HepG2 (cell line): ENCODE data around the gene PCGF6. TPM values are rescaled to one million over a fixed set of nuclear protein-coding genes. Genes with fewer than 3 reads are reported as not detected.

Experiments used
- ATAC-seq: fragments of 200-7000 bp; cut with Tn5 transposase; 3 replicates; pipeline ENCODE4 v1.9.1; 2020; ENCODE audit warnings: mild to moderate bottlenecking, moderate library complexity
- BruUV-seq: library from RNA; stranded (reverse); fragments of 400-500 nt; replicated peaks from 2 replicates; lab custom pipeline; 2021; lab: Mats Ljungman, UMichigan
- CTCF ChIA-PET: fragments of 300-600 bp; formaldehyde crosslinking; extraction: SDS; loops from one replicate; lab custom pipeline; 2021; ENCODE audit warnings: low total read pairs, inconsistent platforms, low intra/inter-chr PET ratio; lab: Yijun Ruan, JAX
- POLR2A ChIA-PET: fragments of 350-600 bp; sonication (Branson Sonifier 250); formaldehyde crosslinking; loops from one replicate; lab custom pipeline; 2020; ENCODE audit warnings: antibody characterized with exemption, inconsistent platforms; lab: Yijun Ruan, JAX
- DNase-seq: peaks from one replicate; pipeline ENCODE4 v3.0.0-alpha.2; 2015; ENCODE audit warnings: low spot score
- FAIRE-seq: peaks from 3 replicates; lab custom pipeline; 2011; peaks lifted over from hg19 to GRCh38; lab: Jason Lieb, UNC
- H2AFZ ChIP-seq: one replicate; pipeline ENCODE4 v1.6.1; 2011; ENCODE audit warnings: low read length, inconsistent platforms
- H3K27ac ChIP-seq: fragments of 300-600 bp; 3 replicates; pipeline ENCODE4 v1.8.0; 2011; ENCODE audit warnings: mixed run types, mild to moderate bottlenecking, mixed read lengths, low read length, inconsistent platforms; ENCODE audit not compliant: insufficient read depth; ENCODE audit errors: extremely low read length
- H3K27me3 ChIP-seq, 2 experiments: fragments of 200-600 bp in 1 of 2; 2 replicates in 1 of 2; 3 replicates in 1 of 2; pipeline versions ENCODE4 v1.6.0 to v1.8.0; 2011; ENCODE audit warnings: low read length in 2 of 2, mild to moderate bottlenecking in 2 of 2, moderate library complexity in 2 of 2, inconsistent platforms in 1 of 2; ENCODE audit not compliant: insufficient read depth in 2 of 2, control insufficient read depth in 1 of 2
- H3K36me3 ChIP-seq, 2 experiments: fragments of 200-600 bp in 1 of 2; replicated peaks in 1 of 2; 2 replicates in 1 of 2; 3 replicates in 1 of 2; pipeline versions ENCODE4 v1.5.1 to v1.8.0; 2011; ENCODE audit warnings: low read length in 2 of 2, inconsistent platforms in 1 of 2; ENCODE audit not compliant: insufficient read depth in 2 of 2, control insufficient read depth in 1 of 2
- H3K4me1 ChIP-seq: 2 replicates; pipeline ENCODE4 v1.5.1; 2012; ENCODE audit warnings: low read length, inconsistent platforms; ENCODE audit not compliant: insufficient read depth
- H3K4me2 ChIP-seq: 2 replicates; pipeline ENCODE4 v1.6.0; 2011; ENCODE audit warnings: low read depth, low read length, inconsistent platforms
- H3K4me3 ChIP-seq, 3 experiments: fragments of 200-600 bp in 1 of 3; sonication (generic), shearing (Covaris generic) in 1 of 3; replicated peaks in 1 of 3; 2 replicates each; pipeline ENCODE4 v1.5.1; 2011 to 2016; ENCODE audit warnings: low read length in 3 of 3, inconsistent platforms in 2 of 3, low read depth in 2 of 3, mild to moderate bottlenecking in 2 of 3, control low read depth in 1 of 3, mixed read lengths in 1 of 3; ENCODE audit not compliant: insufficient read depth in 1 of 3
- H3K79me2 ChIP-seq: one replicate; pipeline ENCODE4 v1.6.1; 2011; ENCODE audit warnings: low read length, inconsistent platforms; ENCODE audit not compliant: insufficient read depth
- H3K9ac ChIP-seq: 2 replicates; pipeline ENCODE4 v1.6.0; 2011; ENCODE audit warnings: mild to moderate bottlenecking, low read depth, low read length, inconsistent platforms; ENCODE audit not compliant: insufficient read depth
- H3K9me3 ChIP-seq: 2 replicates; pipeline ENCODE4 v1.5.1; 2012; ENCODE audit warnings: mild to moderate bottlenecking, low read length
- H4K20me1 ChIP-seq: 2 replicates; pipeline ENCODE4 v1.6.0; 2011; ENCODE audit warnings: inconsistent platforms, mild to moderate bottlenecking, low read length, moderate library complexity; ENCODE audit not compliant: insufficient read depth
- NCOA2 ChIP-seq: sonication (generic); formaldehyde crosslinking; IDR thresholded peaks from 2 replicates; pipeline ENCODE4 v1.8.0; 2022; ENCODE audit warnings: inconsistent platforms
- ZNF276 ChIP-seq: sonication (generic); formaldehyde crosslinking; IDR thresholded peaks from 2 replicates; pipeline ENCODE4 v1.4.0; 2020; ENCODE audit warnings: mild to moderate bottlenecking, low read depth, missing genetic modification reagents
- ZNF770 ChIP-seq: sonication (generic); formaldehyde crosslinking; IDR thresholded peaks from 2 replicates; pipeline ENCODE4 v1.5.0; 2020; ENCODE audit warnings: mild to moderate bottlenecking, missing genetic modification reagents
- WGBS: methylation state at CpG from one replicate; pipeline ENCODE4 v1.1.6; 2017; ENCODE audit warnings: low lambda C conversion rate; 5-methylcytosine and 5-hydroxymethylcytosine counted together
- in situ Hi-C: cut with HindIII; loops from 2 replicates; pipeline ENCODE4 v1.10.0; 2017; ENCODE audit warnings: low pct_unique_long_range_greater_than_20kb; ENCODE audit not compliant: extremely low pct_ligation_motif_present
- intact Hi-C: fragments of 100-400 bp; cut with micrococcal nuclease; formaldehyde crosslinking; loops from one replicate; pipeline ENCODE4 v1.10.0; 2022; ENCODE audit not compliant: unreplicated experiment
- polyA plus RNA-seq, 8 experiments: library from polyadenylated mRNA; depleted of rRNA in 3 of 8; stranded (reverse) in 7 of 8; unstranded in 1 of 8; fragments of >200 nt; fragmentation: Illumina TruSeq in 4 of 8; extraction: Trizol in 4 of 8; gene quantifications; 2 replicates each; pipeline versions ENCODE4 v1.2.1 to v1.2.3, GENCODE V29; 2011 to 2016; ENCODE audit warnings: low read depth in 4 of 8, missing spikeins in 1 of 8, mixed read lengths in 1 of 8; ENCODE audit not compliant: insufficient read depth in 1 of 8
- total RNA-seq, 5 experiments: library from RNA; depleted of rRNA; stranded (reverse); fragments of >200 nt; fragmentation: Illumina TruSeq; extraction: Trizol; gene quantifications; 2 replicates each; pipeline ENCODE4 v1.2.3, GENCODE V29; 2016; ENCODE audit warnings: low read depth in 1 of 5
- TF ChIP-seq, protein P1 (sequence below), 2 experiments: fragments of 450-650 bp in 1 of 2; sonication (generic) in 1 of 2; formaldehyde crosslinking in 1 of 2; IDR thresholded peaks; 2 replicates each; pipeline versions ENCODE4 v1.6.1 to v1.8.0; 2016 to 2022; ENCODE audit warnings: antibody characterized with exemption in 1 of 2, mild to moderate bottlenecking in 1 of 2, missing genetic modification reagents in 1 of 2

PCGF6 gene
- total and polyA plus RNA-seq, 2 of the 13 experiments (the other 11 are each of a cell fraction or from before 2014, with no cell fraction given), result 5.2 to 19.4 TPM

DNA sequence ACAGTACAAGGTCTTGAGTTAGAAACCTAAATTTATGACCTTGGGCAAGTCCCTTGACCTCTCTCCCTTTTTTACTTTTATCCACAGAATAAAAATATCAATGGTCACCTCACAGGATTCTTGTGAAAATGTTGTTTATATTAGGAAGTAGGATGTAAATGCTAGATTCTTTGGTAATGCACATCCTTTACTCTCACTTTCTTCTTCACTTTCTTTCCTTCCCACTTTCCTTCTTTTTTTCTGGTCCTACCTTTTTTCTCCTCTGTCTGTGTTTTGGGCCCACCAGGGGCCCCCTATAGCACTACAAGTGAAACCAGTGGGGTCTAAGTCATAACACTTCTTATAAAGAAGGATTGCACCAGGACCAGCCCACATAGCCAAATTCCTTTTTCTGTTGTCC lies 93.1 kb downstream of the PCGF6 start:
- in situ Hi-C loops, result no loop called here
- no peak for FAIRE-seq
- no TSS peak for BruUV-seq
- Histone ChIP-seq H3K4me3 (no peak overlapping the region), H3K27ac (no peak overlapping the region), H3K4me1 (peaks cover 20% of the 10 kb centered on the region), H3K79me2 (no peaks in the 10 kb centered on the region), H3K9ac (no peak overlapping the region), H3K9me3 (peaks cover 10% of the 10 kb centered on the region; the same call in 1 of the 2 replicates), H2AFZ (no peak overlapping the region), H3K4me2 (no peak overlapping the region), H4K20me1 (no peaks in the 10 kb centered on the region)
- no peak for ATAC-seq
- intact Hi-C loops, result no loop called here
- CTCF ChIA-PET, result no interaction called here
- POLR2A ChIA-PET, result no interaction called here
- no peak for DNase-seq
- TF ChIP-seq NCOA2 (CRISPR knock-in tag), result no peak
- TF ChIP-seq, all 625 proteins: peak for 0
- Histone ChIP-seq H3K27me3 (no peaks in the 10 kb centered on the region), H3K36me3 (no peaks in the 10 kb centered on the region)

DNA sequence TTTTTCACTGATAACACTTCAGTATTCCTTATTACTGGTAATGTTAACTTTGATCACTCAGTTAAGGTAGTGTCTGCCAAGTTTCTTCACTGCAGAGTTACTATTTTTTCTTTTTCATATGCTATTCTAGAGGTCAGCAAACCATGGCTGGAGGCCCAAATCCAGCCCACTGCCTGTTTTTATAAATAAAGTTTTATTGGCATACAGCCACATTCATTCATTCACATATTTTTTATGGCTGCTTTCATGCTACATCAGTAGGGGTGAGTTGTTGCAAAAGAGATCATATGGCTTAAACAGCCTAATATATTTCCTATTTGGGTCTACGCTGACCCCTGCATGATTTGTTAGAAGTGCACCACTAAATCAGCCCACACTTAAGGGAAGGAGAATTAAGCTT lies 94.3 kb downstream of the PCGF6 start:
- Histone ChIP-seq H2AFZ (no peak overlapping the region), H3K4me3 (no peak overlapping the region), H3K9ac (no peak overlapping the region)
- DNase-seq, result no peak
- CTCF ChIA-PET, result no interaction called here
- WGBS, result 89% methylated on average over 1 of the region's 1 CpG
- TF ChIP-seq, protein P1, sequence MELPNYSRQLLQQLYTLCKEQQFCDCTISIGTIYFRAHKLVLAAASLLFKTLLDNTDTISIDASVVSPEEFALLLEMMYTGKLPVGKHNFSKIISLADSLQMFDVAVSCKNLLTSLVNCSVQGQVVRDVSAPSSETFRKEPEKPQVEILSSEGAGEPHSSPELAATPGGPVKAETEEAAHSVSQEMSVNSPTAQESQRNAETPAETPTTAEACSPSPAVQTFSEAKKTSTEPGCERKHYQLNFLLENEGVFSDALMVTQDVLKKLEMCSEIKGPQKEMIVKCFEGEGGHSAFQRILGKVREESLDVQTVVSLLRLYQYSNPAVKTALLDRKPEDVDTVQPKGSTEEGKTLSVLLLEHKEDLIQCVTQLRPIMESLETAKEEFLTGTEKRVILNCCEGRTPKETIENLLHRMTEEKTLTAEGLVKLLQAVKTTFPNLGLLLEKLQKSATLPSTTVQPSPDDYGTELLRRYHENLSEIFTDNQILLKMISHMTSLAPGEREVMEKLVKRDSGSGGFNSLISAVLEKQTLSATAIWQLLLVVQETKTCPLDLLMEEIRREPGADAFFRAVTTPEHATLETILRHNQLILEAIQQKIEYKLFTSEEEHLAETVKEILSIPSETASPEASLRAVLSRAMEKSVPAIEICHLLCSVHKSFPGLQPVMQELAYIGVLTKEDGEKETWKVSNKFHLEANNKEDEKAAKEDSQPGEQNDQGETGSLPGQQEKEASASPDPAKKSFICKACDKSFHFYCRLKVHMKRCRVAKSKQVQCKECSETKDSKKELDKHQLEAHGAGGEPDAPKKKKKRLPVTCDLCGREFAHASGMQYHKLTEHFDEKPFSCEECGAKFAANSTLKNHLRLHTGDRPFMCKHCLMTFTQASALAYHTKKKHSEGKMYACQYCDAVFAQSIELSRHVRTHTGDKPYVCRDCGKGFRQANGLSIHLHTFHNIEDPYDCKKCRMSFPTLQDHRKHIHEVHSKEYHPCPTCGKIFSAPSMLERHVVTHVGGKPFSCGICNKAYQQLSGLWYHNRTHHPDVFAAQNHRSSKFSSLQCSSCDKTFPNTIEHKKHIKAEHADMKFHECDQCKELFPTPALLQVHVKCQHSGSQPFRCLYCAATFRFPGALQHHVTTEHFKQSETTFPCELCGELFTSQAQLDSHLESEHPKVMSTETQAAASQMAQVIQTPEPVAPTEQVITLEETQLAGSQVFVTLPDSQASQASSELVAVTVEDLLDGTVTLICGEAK (IDR thresholded peaks at IDR 0.05), result 0 out of 2 replicates have a peak, but pooled peaks have one; percentile 14
- TF ChIP-seq, protein P1 (CRISPR knock-in tag; IDR thresholded peaks at IDR 0.05), result no peak; the same call in 1 of the 2 replicates
- TF ChIP-seq ZNF770 (CRISPR knock-in tag) (no peak), ZNF276 (CRISPR knock-in tag) (no peak)
- TF ChIP-seq, all 625 proteins: peak for 1
- H3K4me1 ChIP-seq, result peaks cover 20% of the 10 kb centered on the region
- no peaks in the 10 kb centered on the region for H3K36me3 ChIP-seq
- FAIRE-seq, result no peak
- H3K79me2 ChIP-seq, result no peaks in the 10 kb centered on the region
- POLR2A ChIA-PET, result no interaction called here
- no peak overlapping the region for H3K27ac ChIP-seq
- intact Hi-C loops, result no loop called here
- BruUV-seq, result no TSS peak
- H3K9me3 ChIP-seq, result peaks cover 10% of the 10 kb centered on the region; the same call in 1 of the 2 replicates
- H3K27me3 ChIP-seq, result no peaks in the 10 kb centered on the region
- in situ Hi-C loops, result no loop called here
- no peak for ATAC-seq
- no peaks in the 10 kb centered on the region for H4K20me1 ChIP-seq
- H3K4me2 ChIP-seq, result no peak overlapping the region
